K562 (cell line): ENCODE data around the gene OR6S1. TPM values are rescaled to one million over a fixed set of nuclear protein-coding genes. Genes with fewer than 3 reads are reported as not detected.
A peak's percentile ranks its signal among the peaks of the same experiment; 100 is the strongest.

Experiments used
- ARID2 ChIP-seq: fragments of 450-650 bp; IDR thresholded peaks from 2 replicates; pipeline ENCODE4 v1.6.1; 2017; ENCODE audit warnings: antibody characterized with exemption, mild to moderate bottlenecking
- CBFA2T3 ChIP-seq: fragments of 450-650 bp; IDR thresholded peaks from 2 replicates; pipeline ENCODE4 v1.6.1; 2017
- GTF2A2 ChIP-seq: IDR thresholded peaks from 2 replicates; pipeline ENCODE4 v1.6.1; 2016; ENCODE audit warnings: mild to moderate bottlenecking, missing genetic modification characterization, missing compliant biosample characterization
- RAD21 ChIP-seq, 2 experiments: fragments of 250-450 bp in 1 of 2; fragments of 450-650 bp in 1 of 2; sonication (Bioruptor Pico) in 1 of 2; formaldehyde crosslinking in 1 of 2; IDR thresholded peaks in 1 of 2; conservative IDR thresholded peaks in 1 of 2; 2 replicates each; pipeline versions ENCODE4 v1.4.0 to v1.8.0; 2020 to 2022; ENCODE audit warnings: mild to moderate bottlenecking in 2 of 2, moderate library complexity in 1 of 2
- polyA plus RNA-seq, 8 experiments: library from polyadenylated mRNA; depleted of rRNA in 4 of 8; stranded (reverse) in 5 of 8; unstranded in 3 of 8; fragments of >200 nt; fragmentation: Nextera tagmentation in 2 of 8; fragmentation: Illumina TruSeq in 1 of 8; extraction: Ambion mirVana in 2 of 8; extraction: Trizol in 1 of 8; gene quantifications; 2 replicates each; pipeline versions ENCODE4 v1.2.1 to v1.2.3, GENCODE V29; 2011 to 2014; ENCODE audit warnings: inconsistent platforms in 1 of 8, missing spikeins in 1 of 8
- total RNA-seq, 7 experiments: library from RNA; depleted of rRNA in 6 of 7; stranded (reverse); fragments of >200 nt in 6 of 7; fragmentation: Illumina TruSeq in 2 of 7; extraction: Trizol in 2 of 7; gene quantifications; 2 replicates each; pipeline versions ENCODE4 v1.2.1 to v1.2.3, GENCODE V29; 2011 to 2021; ENCODE audit warnings: low replicate concordance in 1 of 7
- TF ChIP-seq, protein P1 (sequence below): fragments of 200-600 bp; sonication (generic); IDR thresholded peaks from one replicate; pipeline ENCODE4 v1.6.1; 2012; ENCODE audit warnings: mild to moderate bottlenecking, low read depth, low read length, inconsistent platforms
- TF ChIP-seq, protein P2 (sequence below), 3 experiments: IDR thresholded peaks in 2 of 3; conservative IDR thresholded peaks in 1 of 3; 2 replicates each; pipeline ENCODE4 v1.5.1; 2011 to 2012; ENCODE audit warnings: low read length in 3 of 3, mild to moderate bottlenecking in 3 of 3, control low read depth in 2 of 3, improper control_type of control experiment in 1 of 3, inconsistent platforms in 1 of 3, low read depth in 1 of 3, mixed read lengths in 1 of 3, moderate library complexity in 1 of 3; ENCODE audit not compliant: insufficient read depth in 2 of 3

The OR6S1 gene
- total and polyA plus RNA-seq, 9 of the 15 experiments (the other 6 are each of a cell fraction or from before 2014, with no cell fraction given) = not detected

DNA sequence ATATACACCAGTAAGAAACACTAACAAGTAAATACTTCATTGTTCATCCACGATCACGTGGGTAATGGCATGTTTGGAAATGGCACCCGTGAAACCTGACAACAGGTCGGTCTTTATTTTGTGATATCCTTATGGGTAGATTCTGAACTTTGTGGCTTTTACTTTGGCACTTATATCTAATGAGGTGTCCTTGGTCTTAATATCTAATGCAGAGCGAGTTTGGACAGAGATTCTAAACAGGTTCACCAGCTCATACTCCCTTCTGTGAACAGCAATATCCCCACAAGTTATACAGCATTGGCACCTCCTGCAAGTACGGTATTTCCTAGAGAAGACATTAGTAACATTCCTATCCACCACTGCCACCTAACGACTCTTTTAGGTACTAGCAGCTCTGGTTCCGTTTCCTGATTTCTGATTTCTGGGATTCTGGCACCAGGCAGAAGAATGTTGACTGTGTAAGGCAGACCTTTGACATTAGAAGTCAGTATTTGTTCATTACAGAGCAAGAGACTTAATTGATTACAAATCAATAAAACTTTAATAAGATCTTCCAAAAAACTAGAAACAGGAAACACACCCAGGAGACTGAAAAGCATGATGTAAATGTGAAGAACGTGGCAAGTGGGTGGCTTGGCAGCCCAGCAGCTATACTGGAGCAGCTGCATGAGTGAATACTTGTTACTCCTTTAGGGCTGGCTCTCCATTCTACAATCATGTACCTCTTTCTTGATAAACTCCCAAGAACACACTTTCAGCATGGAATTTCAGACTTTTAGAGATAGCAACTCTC, 49.6 kb upstream of the OR6S1 start (continued):
- TF ChIP-seq, protein P1, sequence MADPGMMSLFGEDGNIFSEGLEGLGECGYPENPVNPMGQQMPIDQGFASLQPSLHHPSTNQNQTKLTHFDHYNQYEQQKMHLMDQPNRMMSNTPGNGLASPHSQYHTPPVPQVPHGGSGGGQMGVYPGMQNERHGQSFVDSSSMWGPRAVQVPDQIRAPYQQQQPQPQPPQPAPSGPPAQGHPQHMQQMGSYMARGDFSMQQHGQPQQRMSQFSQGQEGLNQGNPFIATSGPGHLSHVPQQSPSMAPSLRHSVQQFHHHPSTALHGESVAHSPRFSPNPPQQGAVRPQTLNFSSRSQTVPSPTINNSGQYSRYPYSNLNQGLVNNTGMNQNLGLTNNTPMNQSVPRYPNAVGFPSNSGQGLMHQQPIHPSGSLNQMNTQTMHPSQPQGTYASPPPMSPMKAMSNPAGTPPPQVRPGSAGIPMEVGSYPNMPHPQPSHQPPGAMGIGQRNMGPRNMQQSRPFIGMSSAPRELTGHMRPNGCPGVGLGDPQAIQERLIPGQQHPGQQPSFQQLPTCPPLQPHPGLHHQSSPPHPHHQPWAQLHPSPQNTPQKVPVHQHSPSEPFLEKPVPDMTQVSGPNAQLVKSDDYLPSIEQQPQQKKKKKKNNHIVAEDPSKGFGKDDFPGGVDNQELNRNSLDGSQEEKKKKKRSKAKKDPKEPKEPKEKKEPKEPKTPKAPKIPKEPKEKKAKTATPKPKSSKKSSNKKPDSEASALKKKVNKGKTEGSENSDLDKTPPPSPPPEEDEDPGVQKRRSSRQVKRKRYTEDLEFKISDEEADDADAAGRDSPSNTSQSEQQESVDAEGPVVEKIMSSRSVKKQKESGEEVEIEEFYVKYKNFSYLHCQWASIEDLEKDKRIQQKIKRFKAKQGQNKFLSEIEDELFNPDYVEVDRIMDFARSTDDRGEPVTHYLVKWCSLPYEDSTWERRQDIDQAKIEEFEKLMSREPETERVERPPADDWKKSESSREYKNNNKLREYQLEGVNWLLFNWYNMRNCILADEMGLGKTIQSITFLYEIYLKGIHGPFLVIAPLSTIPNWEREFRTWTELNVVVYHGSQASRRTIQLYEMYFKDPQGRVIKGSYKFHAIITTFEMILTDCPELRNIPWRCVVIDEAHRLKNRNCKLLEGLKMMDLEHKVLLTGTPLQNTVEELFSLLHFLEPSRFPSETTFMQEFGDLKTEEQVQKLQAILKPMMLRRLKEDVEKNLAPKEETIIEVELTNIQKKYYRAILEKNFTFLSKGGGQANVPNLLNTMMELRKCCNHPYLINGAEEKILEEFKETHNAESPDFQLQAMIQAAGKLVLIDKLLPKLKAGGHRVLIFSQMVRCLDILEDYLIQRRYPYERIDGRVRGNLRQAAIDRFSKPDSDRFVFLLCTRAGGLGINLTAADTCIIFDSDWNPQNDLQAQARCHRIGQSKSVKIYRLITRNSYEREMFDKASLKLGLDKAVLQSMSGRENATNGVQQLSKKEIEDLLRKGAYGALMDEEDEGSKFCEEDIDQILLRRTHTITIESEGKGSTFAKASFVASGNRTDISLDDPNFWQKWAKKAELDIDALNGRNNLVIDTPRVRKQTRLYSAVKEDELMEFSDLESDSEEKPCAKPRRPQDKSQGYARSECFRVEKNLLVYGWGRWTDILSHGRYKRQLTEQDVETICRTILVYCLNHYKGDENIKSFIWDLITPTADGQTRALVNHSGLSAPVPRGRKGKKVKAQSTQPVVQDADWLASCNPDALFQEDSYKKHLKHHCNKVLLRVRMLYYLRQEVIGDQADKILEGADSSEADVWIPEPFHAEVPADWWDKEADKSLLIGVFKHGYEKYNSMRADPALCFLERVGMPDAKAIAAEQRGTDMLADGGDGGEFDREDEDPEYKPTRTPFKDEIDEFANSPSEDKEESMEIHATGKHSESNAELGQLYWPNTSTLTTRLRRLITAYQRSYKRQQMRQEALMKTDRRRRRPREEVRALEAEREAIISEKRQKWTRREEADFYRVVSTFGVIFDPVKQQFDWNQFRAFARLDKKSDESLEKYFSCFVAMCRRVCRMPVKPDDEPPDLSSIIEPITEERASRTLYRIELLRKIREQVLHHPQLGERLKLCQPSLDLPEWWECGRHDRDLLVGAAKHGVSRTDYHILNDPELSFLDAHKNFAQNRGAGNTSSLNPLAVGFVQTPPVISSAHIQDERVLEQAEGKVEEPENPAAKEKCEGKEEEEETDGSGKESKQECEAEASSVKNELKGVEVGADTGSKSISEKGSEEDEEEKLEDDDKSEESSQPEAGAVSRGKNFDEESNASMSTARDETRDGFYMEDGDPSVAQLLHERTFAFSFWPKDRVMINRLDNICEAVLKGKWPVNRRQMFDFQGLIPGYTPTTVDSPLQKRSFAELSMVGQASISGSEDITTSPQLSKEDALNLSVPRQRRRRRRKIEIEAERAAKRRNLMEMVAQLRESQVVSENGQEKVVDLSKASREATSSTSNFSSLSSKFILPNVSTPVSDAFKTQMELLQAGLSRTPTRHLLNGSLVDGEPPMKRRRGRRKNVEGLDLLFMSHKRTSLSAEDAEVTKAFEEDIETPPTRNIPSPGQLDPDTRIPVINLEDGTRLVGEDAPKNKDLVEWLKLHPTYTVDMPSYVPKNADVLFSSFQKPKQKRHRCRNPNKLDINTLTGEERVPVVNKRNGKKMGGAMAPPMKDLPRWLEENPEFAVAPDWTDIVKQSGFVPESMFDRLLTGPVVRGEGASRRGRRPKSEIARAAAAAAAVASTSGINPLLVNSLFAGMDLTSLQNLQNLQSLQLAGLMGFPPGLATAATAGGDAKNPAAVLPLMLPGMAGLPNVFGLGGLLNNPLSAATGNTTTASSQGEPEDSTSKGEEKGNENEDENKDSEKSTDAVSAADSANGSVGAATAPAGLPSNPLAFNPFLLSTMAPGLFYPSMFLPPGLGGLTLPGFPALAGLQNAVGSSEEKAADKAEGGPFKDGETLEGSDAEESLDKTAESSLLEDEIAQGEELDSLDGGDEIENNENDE = peak; percentile 76
- no peak for TF ChIP-seq GTF2A2 (tag)
- peak; percentile 80 to 85 for TF ChIP-seq RAD21 (CRISPR knock-in tag; conservative IDR thresholded peaks at IDR 0.05 in 1 of 2, IDR thresholded peaks at IDR 0.05 in 1 of 2)
- no peak for TF ChIP-seq CBFA2T3
- TF ChIP-seq, protein P2, sequence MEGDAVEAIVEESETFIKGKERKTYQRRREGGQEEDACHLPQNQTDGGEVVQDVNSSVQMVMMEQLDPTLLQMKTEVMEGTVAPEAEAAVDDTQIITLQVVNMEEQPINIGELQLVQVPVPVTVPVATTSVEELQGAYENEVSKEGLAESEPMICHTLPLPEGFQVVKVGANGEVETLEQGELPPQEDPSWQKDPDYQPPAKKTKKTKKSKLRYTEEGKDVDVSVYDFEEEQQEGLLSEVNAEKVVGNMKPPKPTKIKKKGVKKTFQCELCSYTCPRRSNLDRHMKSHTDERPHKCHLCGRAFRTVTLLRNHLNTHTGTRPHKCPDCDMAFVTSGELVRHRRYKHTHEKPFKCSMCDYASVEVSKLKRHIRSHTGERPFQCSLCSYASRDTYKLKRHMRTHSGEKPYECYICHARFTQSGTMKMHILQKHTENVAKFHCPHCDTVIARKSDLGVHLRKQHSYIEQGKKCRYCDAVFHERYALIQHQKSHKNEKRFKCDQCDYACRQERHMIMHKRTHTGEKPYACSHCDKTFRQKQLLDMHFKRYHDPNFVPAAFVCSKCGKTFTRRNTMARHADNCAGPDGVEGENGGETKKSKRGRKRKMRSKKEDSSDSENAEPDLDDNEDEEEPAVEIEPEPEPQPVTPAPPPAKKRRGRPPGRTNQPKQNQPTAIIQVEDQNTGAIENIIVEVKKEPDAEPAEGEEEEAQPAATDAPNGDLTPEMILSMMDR (IDR thresholded peaks at IDR 0.05 in 2 of 3, conservative IDR thresholded peaks at IDR 0.05 in 1 of 3; ENCODE audit: insufficient read depth in 2 of 3, low read depth in 1 of 3, low read length in 3 of 3) = peak; percentile 70 to 79 (median 70)
- TF ChIP-seq ARID2 = peak; percentile 18; the same call in 1 of the 2 replicates
